ENCODE measurements around the gene SFTPD. TPM values are rescaled to one million over a fixed set of nuclear protein-coding genes. Genes with fewer than 3 reads are reported as not detected.

Gene SFTPD
- total and polyA plus RNA-seq, 8 donors, result 1.5 to 5.9 (median 2.1) TPM

DNA sequence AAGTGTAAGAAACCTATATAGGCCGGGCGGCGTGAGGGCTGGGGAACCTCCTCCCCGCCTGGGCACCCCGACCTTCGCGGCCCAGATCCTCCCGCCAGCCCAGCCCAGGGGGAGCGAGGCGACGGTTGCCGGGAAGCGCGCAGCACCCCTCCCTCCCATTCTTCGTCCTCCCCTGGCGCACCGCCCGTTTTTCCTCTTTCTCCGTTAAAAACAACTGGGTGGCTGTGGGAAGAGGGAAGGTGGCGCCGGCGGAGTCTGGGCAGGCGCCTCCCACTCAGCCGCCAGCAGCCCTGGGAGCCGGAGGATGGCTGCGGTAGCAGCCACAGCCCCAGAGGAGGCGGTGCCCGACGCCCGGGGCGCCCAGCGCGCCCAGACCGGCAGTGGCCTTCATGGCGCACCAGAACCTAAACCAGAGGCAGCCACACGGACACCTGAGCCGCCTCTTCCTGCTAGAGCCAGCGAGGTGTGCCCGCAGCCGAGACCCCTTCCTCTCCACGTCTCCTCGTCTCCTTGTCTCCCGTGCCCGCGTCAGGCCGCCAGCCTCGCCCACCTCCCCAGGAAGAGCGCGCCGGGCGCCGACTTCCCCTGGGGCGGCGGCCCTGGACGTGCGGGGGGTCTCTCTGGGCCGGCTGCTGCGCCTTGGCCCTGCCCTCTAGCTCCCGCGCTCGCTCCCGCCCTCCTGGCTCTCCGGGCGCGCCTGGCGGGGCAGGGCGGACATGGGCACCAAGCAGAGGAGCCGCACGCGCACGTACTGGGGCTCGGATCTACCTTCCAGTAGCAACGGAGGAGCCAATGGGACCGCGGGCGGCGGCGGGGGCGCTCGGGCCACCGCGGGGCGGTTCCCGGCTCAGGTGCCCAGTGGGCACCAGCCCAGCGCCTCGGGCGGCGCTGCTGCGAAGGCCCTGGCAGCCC is 32.8 kb upstream of the SFTPD start:
- Histone ChIP-seq H3K4me3 (peak overlapping the region; percentile 44 to 69 (median 56)), H3K27me3 (no peaks in the 10 kb centered on the region), H3K9me3 (no peaks in the 10 kb centered on the region), H3K4me1 (peaks cover 11 to 26% (median 16%) of the 10 kb centered on the region in 3 donors), H3K27ac (peak overlapping the region; percentile 86 to 98 (median 97)), H3K36me3 (no peaks in the 10 kb centered on the region)
- FAIRE-seq (no peak), ATAC-seq (peak; percentile 83 to 89 (median 88)), DNase-seq (peak; percentile 78 to 93 (median 84))
- TF ChIP-seq, protein P1, sequence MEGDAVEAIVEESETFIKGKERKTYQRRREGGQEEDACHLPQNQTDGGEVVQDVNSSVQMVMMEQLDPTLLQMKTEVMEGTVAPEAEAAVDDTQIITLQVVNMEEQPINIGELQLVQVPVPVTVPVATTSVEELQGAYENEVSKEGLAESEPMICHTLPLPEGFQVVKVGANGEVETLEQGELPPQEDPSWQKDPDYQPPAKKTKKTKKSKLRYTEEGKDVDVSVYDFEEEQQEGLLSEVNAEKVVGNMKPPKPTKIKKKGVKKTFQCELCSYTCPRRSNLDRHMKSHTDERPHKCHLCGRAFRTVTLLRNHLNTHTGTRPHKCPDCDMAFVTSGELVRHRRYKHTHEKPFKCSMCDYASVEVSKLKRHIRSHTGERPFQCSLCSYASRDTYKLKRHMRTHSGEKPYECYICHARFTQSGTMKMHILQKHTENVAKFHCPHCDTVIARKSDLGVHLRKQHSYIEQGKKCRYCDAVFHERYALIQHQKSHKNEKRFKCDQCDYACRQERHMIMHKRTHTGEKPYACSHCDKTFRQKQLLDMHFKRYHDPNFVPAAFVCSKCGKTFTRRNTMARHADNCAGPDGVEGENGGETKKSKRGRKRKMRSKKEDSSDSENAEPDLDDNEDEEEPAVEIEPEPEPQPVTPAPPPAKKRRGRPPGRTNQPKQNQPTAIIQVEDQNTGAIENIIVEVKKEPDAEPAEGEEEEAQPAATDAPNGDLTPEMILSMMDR (IDR thresholded peaks at IDR 0.05), result peak in 1 of 4 donors; percentile 9
- intact Hi-C loops (cut with DNase I), result no loop called here
- WGBS, 2 donors, result 0 to 1% methylated on average over 69 to 89 of the region's 89 CpGs

DNA sequence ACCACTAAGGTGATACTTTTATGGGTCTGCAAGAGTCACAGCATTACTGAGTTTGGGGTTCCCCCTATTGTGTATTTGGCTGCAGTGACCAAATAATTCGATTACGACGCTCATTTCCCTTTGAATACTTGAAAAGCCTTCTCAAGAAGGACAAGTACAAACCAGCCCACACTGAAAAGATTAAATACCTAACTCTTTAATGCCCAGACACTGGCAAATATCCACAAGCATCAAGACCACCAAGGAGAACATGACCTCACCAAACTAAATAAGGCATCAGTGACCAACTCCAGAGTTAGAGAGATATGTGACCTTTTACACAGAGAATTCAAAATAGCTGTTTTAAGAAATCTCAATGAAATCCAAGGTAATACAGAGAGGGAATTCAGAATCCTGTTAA is 31.8 kb upstream of the SFTPD start:
- FAIRE-seq (no peak), DNase-seq (no peak), ATAC-seq (no peak)
- Histone ChIP-seq H3K27me3 (no peaks in the 10 kb centered on the region), H3K4me1 (peaks cover 11 to 26% (median 16%) of the 10 kb centered on the region in 3 donors), H3K36me3 (no peaks in the 10 kb centered on the region), H3K9me3 (no peaks in the 10 kb centered on the region), H3K27ac (peak overlapping the region in 3 of 4 donors; percentile 86 to 98 (median 97)), H3K4me3 (peak overlapping the region in 1 of 4 donors; percentile 44)
- 34 to 65% methylated on average over 3 of the region's 3 CpGs for WGBS, 2 donors
- TF ChIP-seq, protein P1 (IDR thresholded peaks at IDR 0.05), result no peak
- intact Hi-C loops (cut with DNase I), result no loop called here

DNA sequence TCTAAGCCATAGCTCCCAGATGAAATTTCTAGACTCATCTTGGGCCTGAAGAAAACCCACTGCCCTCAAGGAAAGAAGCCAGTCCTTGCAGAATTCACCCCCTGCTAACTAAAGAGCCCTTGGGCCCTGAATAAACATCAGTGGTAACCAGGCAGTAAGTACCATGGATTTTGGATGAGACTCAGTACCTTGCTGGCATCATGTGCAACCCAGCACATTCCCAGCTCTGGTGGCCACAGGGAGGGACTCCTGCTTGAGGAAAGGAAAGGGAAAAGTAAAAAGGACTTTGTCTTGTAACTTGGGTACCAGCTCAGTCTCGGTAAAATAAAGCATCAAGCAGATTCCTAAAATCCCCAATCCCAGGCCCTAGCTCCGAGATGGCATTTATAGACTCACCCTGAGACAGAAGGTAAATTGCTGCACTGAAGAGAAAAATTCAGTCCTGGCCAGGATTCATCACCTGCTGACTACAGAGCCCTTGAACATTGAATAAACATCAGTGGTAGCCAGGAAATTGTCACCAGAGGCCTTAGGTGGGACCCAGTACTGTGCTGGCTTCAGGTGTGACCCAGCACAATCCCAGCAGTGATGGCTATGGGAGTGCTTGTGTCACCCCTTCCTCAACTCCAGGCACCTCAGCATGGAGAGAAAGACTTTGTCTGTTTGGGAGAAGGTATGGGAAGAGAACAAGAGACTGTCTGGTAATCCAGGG is 31.2 kb upstream of the SFTPD start:
- H3K27ac ChIP-seq, result peak overlapping the region in 3 of 4 donors; percentile 86 to 98 (median 97)
- H3K9me3 ChIP-seq, result no peaks in the 10 kb centered on the region
- no peaks in the 10 kb centered on the region for H3K27me3 ChIP-seq
- TF ChIP-seq, protein P1 (IDR thresholded peaks at IDR 0.05), result no peak
- intact Hi-C loops (cut with DNase I), result no loop called here
- FAIRE-seq (no peak), DNase-seq (peak in 2 of 6 donors; percentile 36 to 37), ATAC-seq (peak; percentile 15 to 59 (median 44))
- WGBS, 2 donors, result 34 to 36% methylated on average over 2 of the region's 2 CpGs
- no peak overlapping the region for H3K4me3 ChIP-seq
- H3K36me3 ChIP-seq, result no peaks in the 10 kb centered on the region
- H3K4me1 ChIP-seq, result peaks cover 11 to 26% (median 16%) of the 10 kb centered on the region in 3 donors

GRCh38 chr10:79979310-79979975 is 30.5 kb upstream of the SFTPD start:
- TF ChIP-seq, protein P1 (IDR thresholded peaks at IDR 0.05), result no peak
- peak in 2 of 4 donors; percentile 26 to 57 for ATAC-seq
- Histone ChIP-seq H3K9me3 (no peaks in the 10 kb centered on the region), H3K27me3 (no peaks in the 10 kb centered on the region), H3K36me3 (no peaks in the 10 kb centered on the region), H3K4me3 (no peak overlapping the region), H3K27ac (peak overlapping the region in 2 of 4 donors; percentile 97 to 98), H3K4me1 (peaks cover 11 to 26% (median 16%) of the 10 kb centered on the region in 3 donors)
- 51 to 53% methylated on average over 3 of the region's 3 CpGs for WGBS, 2 donors
- FAIRE-seq, result no peak
- intact Hi-C loops (cut with DNase I), result no loop called here
- DNase-seq, result peak in 4 of 6 donors; percentile 44 to 73 (median 58)
